ENCODE data around the gene PLCB3.
A peak's percentile ranks its signal among the peaks of the same experiment; 100 is the strongest.

PLCB3 gene

GRCh38 chr11:64298966-64299846 is 47.9 kb downstream of the PLCB3 start:
- peaks cover 14% of the 10 kb centered on the region for H3K4me1 ChIP-seq (ENCODE audit: insufficient read depth, low read length, severe bottlenecking)
- no peaks in the 10 kb centered on the region for H4K20me1 ChIP-seq (ENCODE audit: insufficient read depth, low read length)
- H3F3A ChIP-seq (ENCODE audit: insufficient read depth, low read length) = no peaks in the 10 kb centered on the region
- H2AFZ ChIP-seq (ENCODE audit: low read length) = no peak overlapping the region
- no peaks in the 10 kb centered on the region for H3K9me2 ChIP-seq (ENCODE audit: low read depth, low read length)
- H3K9me3 ChIP-seq (ENCODE audit: low read length) = no peaks in the 10 kb centered on the region
- TF ChIP-seq CTCF (IDR thresholded peaks at IDR 0.05; ENCODE audit: low read length) (no peak), EZH2 (IDR thresholded peaks at IDR 0.05; ENCODE audit: borderline replicate concordance, low read length) (no peak)
- no peak overlapping the region for H3K4me2 ChIP-seq (ENCODE audit: low read length)
- H3K27ac ChIP-seq (ENCODE audit: low read depth, low read length, poor library complexity, severe bottlenecking) = no peak overlapping the region
- H3K36me3 ChIP-seq (ENCODE audit: insufficient read depth, low read length) = no peaks in the 10 kb centered on the region
- no peaks in the 10 kb centered on the region; the same call in 1 of the 2 replicates for H3K27me3 ChIP-seq (ENCODE audit: insufficient read depth, low read length)
- no peak overlapping the region for H3K4me3 ChIP-seq (ENCODE audit: low read depth, low read length, poor library complexity, severe bottlenecking)
- no peak overlapping the region for H3K9ac ChIP-seq (ENCODE audit: low read length)
- H3K79me2 ChIP-seq (ENCODE audit: insufficient read depth, low read length) = no peaks in the 10 kb centered on the region

GRCh38 chr11:64299847-64300648 is 48.7 kb downstream of the PLCB3 start, which contains the start of gene CATSPERZ:
Gene CATSPERZ (plus strand): TSS chr11:64300358. CDS start chr11:64300411, 53 bp downstream.
- Histone ChIP-seq H3K27me3 (ENCODE audit: insufficient read depth, low read length) (no peaks in the 10 kb centered on the region; the same call in 1 of the 2 replicates), H3K4me2 (ENCODE audit: low read length) (peak within 1 kb of the TSS; percentile 1; the same call in 1 of the 2 replicates), H3K4me3 (ENCODE audit: low read depth, low read length, poor library complexity, severe bottlenecking) (no peak within 1 kb of the TSS), H3K4me1 (ENCODE audit: insufficient read depth, low read length, severe bottlenecking) (peaks cover 14% of the 10 kb centered on the region), H3K9ac (ENCODE audit: low read length) (no peak within 1 kb of the TSS), H3K9me2 (ENCODE audit: low read depth, low read length) (no peaks in the 10 kb centered on the region), H2AFZ (ENCODE audit: low read length) (no peak within 1 kb of the TSS), H3K79me2 (ENCODE audit: insufficient read depth, low read length) (no peaks in the 10 kb centered on the region), H3K36me3 (ENCODE audit: insufficient read depth, low read length) (no peaks in the 10 kb centered on the region), H3F3A (ENCODE audit: insufficient read depth, low read length) (no peaks in the 10 kb centered on the region), H3K9me3 (ENCODE audit: low read length) (no peaks in the 10 kb centered on the region), H3K27ac (ENCODE audit: low read depth, low read length, poor library complexity, severe bottlenecking) (no peak within 1 kb of the TSS), H4K20me1 (ENCODE audit: insufficient read depth, low read length) (no peaks in the 10 kb centered on the region)
- no peak for TF ChIP-seq CTCF (IDR thresholded peaks at IDR 0.05; ENCODE audit: low read length)
- no peak for TF ChIP-seq EZH2 (IDR thresholded peaks at IDR 0.05; ENCODE audit: borderline replicate concordance, low read length)

GRCh38 chr11:64303109-64304031 is 52.0 kb downstream of the PLCB3 start:
- Histone ChIP-seq H3K9ac (ENCODE audit: low read length) (no peak overlapping the region; the same call in 1 of the 2 replicates), H3K9me3 (ENCODE audit: low read length) (no peaks in the 10 kb centered on the region), H3K4me1 (ENCODE audit: insufficient read depth, low read length, severe bottlenecking) (peaks cover 27% of the 10 kb centered on the region), H3K4me3 (ENCODE audit: low read depth, low read length, poor library complexity, severe bottlenecking) (peak overlapping the region; percentile 77), H2AFZ (ENCODE audit: low read length) (no peak overlapping the region), H3K27ac (ENCODE audit: low read depth, low read length, poor library complexity, severe bottlenecking) (no peak overlapping the region), H4K20me1 (ENCODE audit: insufficient read depth, low read length) (no peaks in the 10 kb centered on the region), H3K79me2 (ENCODE audit: insufficient read depth, low read length) (peaks cover 10% of the 10 kb centered on the region), H3K36me3 (ENCODE audit: insufficient read depth, low read length) (peaks cover 9% of the 10 kb centered on the region; the same call in 1 of the 2 replicates), H3F3A (ENCODE audit: insufficient read depth, low read length) (no peaks in the 10 kb centered on the region), H3K9me2 (ENCODE audit: low read depth, low read length) (no peaks in the 10 kb centered on the region), H3K27me3 (ENCODE audit: insufficient read depth, low read length) (no peaks in the 10 kb centered on the region; the same call in 1 of the 2 replicates), H3K4me2 (ENCODE audit: low read length) (peak overlapping the region; percentile 82)
- TF ChIP-seq EZH2 (IDR thresholded peaks at IDR 0.05; ENCODE audit: borderline replicate concordance, low read length) (no peak), CTCF (IDR thresholded peaks at IDR 0.05; ENCODE audit: low read length) (no peak)

Data from OCI-LY1 (cell line).